ENCODE results near the gene PAF1. TPM values are rescaled to one million over a fixed set of nuclear protein-coding genes. Genes with fewer than 3 reads are reported as not detected.

The PAF1 gene
- total RNA-seq: 10 to 100 TPM; 37.1 to 38.1 TPM

GRCh38 chr19:39390751-39391437 lies at the start of gene PAF1, which contains the start of gene MED29:
TSS of gene PAF1 (minus strand) at chr19:39391106. CDS start at chr19:39390864, 242 bp downstream.
TSS of gene MED29 (plus strand) at chr19:39391378. CDS start at chr19:39391423, 45 bp downstream.

GRCh38 chr19:39435499-39436349 lies 44.8 kb upstream of the PAF1 start, which contains the start of gene RPS16:
TSS of gene RPS16 (minus strand) at chr19:39435949. CDS start at chr19:39435895, 54 bp downstream.

GRCh38 chr19:39412100-39412866 lies 21.4 kb upstream of the PAF1 start, which contains the start of gene PLEKHG2:
TSS of gene PLEKHG2 (plus strand) at chr19:39412669. CDS start at chr19:39414087, 1,418 bp downstream.

GRCh38 chr19:39406656-39407409 lies 15.9 kb upstream of the PAF1 start, which contains the start of gene ZFP36:
TSS of gene ZFP36 (plus strand) at chr19:39406847. CDS start at chr19:39406905, 58 bp downstream.

GRCh38 chr19:39341719-39342604 lies 48.9 kb downstream of the PAF1 start, which contains the start of gene SAMD4B:
TSS of gene SAMD4B (plus strand) at chr19:39342421. CDS start at chr19:39356894, 14,473 bp downstream.

Small RNA genes lying within 50 kb of the gene (microRNA-seq; reads per million reads assigned to microRNA genes)
- gene MIR4530 (ENCODE audit: borderline microRNAs expressed, borderline replicate concordance): not detected

Other genes starting within 250 kb of the PAF1 start
- not detected for gene NCCRP1, start 194.1 kb downstream of the PAF1 start, total RNA-seq
- gene SYCN, start 186.8 kb downstream of the PAF1 start, total RNA-seq: not detected
- not detected for gene IFNL3, start 146.1 kb downstream of the PAF1 start, total RNA-seq
- not detected for gene IFNL4, start 142.2 kb downstream of the PAF1 start, total RNA-seq
- gene IFNL2, start 122.7 kb downstream of the PAF1 start, total RNA-seq: not detected
- not detected for gene IFNL1, start 94.7 kb downstream of the PAF1 start, total RNA-seq
- gene LRFN1, start 70.2 kb downstream of the PAF1 start, total RNA-seq: 1 to 10 TPM; 6.8 to 7.0 TPM
- 100 to 1,000 TPM; 651 to 653 TPM for gene GMFG, start 55.1 kb downstream of the PAF1 start, total RNA-seq
- gene SAMD4B, start 48.7 kb downstream of the PAF1 start, total RNA-seq: 10 to 100 TPM; 42.0 to 45.7 TPM
- 10 to 100 TPM; 29.7 to 30.1 TPM for gene MED29, start 272 bp upstream of the PAF1 start, total RNA-seq
- 100 to 1,000 TPM; 112 to 120 TPM for gene ZFP36, start 15.7 kb upstream of the PAF1 start, total RNA-seq
- 10 to 100 TPM; 69.1 to 72.5 TPM for gene PLEKHG2, start 21.6 kb upstream of the PAF1 start, total RNA-seq
- 1,000 to 10,000 TPM; 3,249 to 3,348 TPM for gene RPS16, start 44.8 kb upstream of the PAF1 start, total RNA-seq
- gene SUPT5H, start 54.5 kb upstream of the PAF1 start, total RNA-seq: 100 to 1,000 TPM; 145 to 151 TPM
- 10 to 100 TPM; 45.9 to 46.0 TPM for gene TIMM50, start 89.7 kb upstream of the PAF1 start, total RNA-seq
- under 1 TPM; 0.10 to 0.14 TPM for gene DLL3, start 107.8 kb upstream of the PAF1 start, total RNA-seq
- not detected for gene SELENOV, start 124.0 kb upstream of the PAF1 start, total RNA-seq
- gene EID2B, start 141.7 kb upstream of the PAF1 start, total RNA-seq: 1 to 10 TPM; 4.2 to 4.7 TPM
- 10 to 100 TPM; 18.3 to 18.5 TPM for gene EID2, start 149.1 kb upstream of the PAF1 start, total RNA-seq
- not detected for gene LGALS13, start 211.4 kb upstream of the PAF1 start, total RNA-seq